ENCODE data around the gene C9orf72. TPM values are rescaled to one million over a fixed set of nuclear protein-coding genes. Genes with fewer than 3 reads are reported as not detected.

Gene C9orf72
- total RNA-seq, 1 experiment from 2014 or later, result 4.9 TPM

- no peaks in the 10 kb centered on the region for H3F3A ChIP-seq (ENCODE audit: insufficient read depth, low read depth)
- H3K9me2 ChIP-seq (ENCODE audit: insufficient read depth), result no peaks in the 10 kb centered on the region
- peaks cover 17% of the 10 kb centered on the region for H3K4me1 ChIP-seq (replicated peaks; ENCODE audit: insufficient read depth)
- no peaks in the 10 kb centered on the region for H3K9me3 ChIP-seq (ENCODE audit: insufficient read depth, low read depth)
- no peak for DNase-seq
- ChIA-PET CTCF (no interaction called here), POLR2A (ENCODE audit: unreplicated experiment) (no interaction called here)
- no peak for TF ChIP-seq CTCF (conservative IDR thresholded peaks at IDR 0.05)
- TF ChIP-seq EZH2 (IDR thresholded peaks at IDR 0.05; ENCODE audit: low read depth), result no peak
- H3K79me2 ChIP-seq (ENCODE audit: low read depth), result no peaks in the 10 kb centered on the region
- no peaks in the 10 kb centered on the region for H3K36me3 ChIP-seq (ENCODE audit: low read depth)
- intact Hi-C loops (cut with micrococcal nuclease; ENCODE audit: unreplicated experiment), result no loop called here
- no peaks in the 10 kb centered on the region for H4K20me1 ChIP-seq (ENCODE audit: insufficient read depth)
- H3K4me3 ChIP-seq, result no peak overlapping the region
- no peak overlapping the region for H2AFZ ChIP-seq
- no peak overlapping the region for H3K27ac ChIP-seq
- no TSS peak for BruUV-seq (replicated peaks)
- no peaks in the 10 kb centered on the region for H3K27me3 ChIP-seq (ENCODE audit: insufficient read depth, low read depth)
- H3K4me2 ChIP-seq, result no peak overlapping the region
These were observed 8.6 kb downstream of the C9orf72 start for GRCh38 chr9:27564670-27565069.

GRCh38 chr9:27563738-27564430, 9.4 kb downstream of the C9orf72 start:
- Histone ChIP-seq H3K36me3 (ENCODE audit: low read depth) (no peaks in the 10 kb centered on the region), H3K27ac (no peak overlapping the region), H3K4me1 (replicated peaks; ENCODE audit: insufficient read depth) (peaks cover 9% of the 10 kb centered on the region; the same call in 1 of the 2 replicates), H2AFZ (no peak overlapping the region), H3K4me3 (no peak overlapping the region), H3F3A (ENCODE audit: insufficient read depth, low read depth) (no peaks in the 10 kb centered on the region), H3K27me3 (ENCODE audit: insufficient read depth, low read depth) (no peaks in the 10 kb centered on the region), H3K9me3 (ENCODE audit: insufficient read depth, low read depth) (no peaks in the 10 kb centered on the region), H3K9me2 (ENCODE audit: insufficient read depth) (no peaks in the 10 kb centered on the region), H3K4me2 (no peak overlapping the region), H3K79me2 (ENCODE audit: low read depth) (no peaks in the 10 kb centered on the region), H4K20me1 (ENCODE audit: insufficient read depth) (no peaks in the 10 kb centered on the region)
- no peak for DNase-seq
- POLR2A ChIA-PET (ENCODE audit: unreplicated experiment), result no interaction called here
- CTCF ChIA-PET, result no interaction called here
- BruUV-seq (replicated peaks), result no TSS peak
- intact Hi-C loops (cut with micrococcal nuclease; ENCODE audit: unreplicated experiment), result no loop called here
- TF ChIP-seq EZH2 (IDR thresholded peaks at IDR 0.05; ENCODE audit: low read depth), result no peak
- TF ChIP-seq CTCF (conservative IDR thresholded peaks at IDR 0.05), result no peak

- H3K79me2 ChIP-seq (ENCODE audit: low read depth), result no peaks in the 10 kb centered on the region
- POLR2A ChIA-PET (ENCODE audit: unreplicated experiment), result no interaction called here
- no peaks in the 10 kb centered on the region for H4K20me1 ChIP-seq (ENCODE audit: insufficient read depth)
- CTCF ChIA-PET, result no interaction called here
- no peaks in the 10 kb centered on the region for H3K9me2 ChIP-seq (ENCODE audit: insufficient read depth)
- H3F3A ChIP-seq (ENCODE audit: insufficient read depth, low read depth), result no peaks in the 10 kb centered on the region
- BruUV-seq (replicated peaks), result no TSS peak
- no peaks in the 10 kb centered on the region for H3K27me3 ChIP-seq (ENCODE audit: insufficient read depth, low read depth)
- no peaks in the 10 kb centered on the region for H3K9me3 ChIP-seq (ENCODE audit: insufficient read depth, low read depth)
- H3K36me3 ChIP-seq (ENCODE audit: low read depth), result no peaks in the 10 kb centered on the region
- H3K27ac ChIP-seq, result no peak overlapping the region
- no peak for TF ChIP-seq CTCF (conservative IDR thresholded peaks at IDR 0.05)
- no peak for TF ChIP-seq EZH2 (IDR thresholded peaks at IDR 0.05; ENCODE audit: low read depth)
- intact Hi-C loops (cut with micrococcal nuclease; ENCODE audit: unreplicated experiment), result no loop called here
- no peak overlapping the region for H3K4me3 ChIP-seq
- 0 out of 2 replicates have a peak, but pooled peaks cover 6% of the 10 kb centered on the region for H3K4me1 ChIP-seq (replicated peaks; ENCODE audit: insufficient read depth)
- no peak overlapping the region for H2AFZ ChIP-seq
- H3K4me2 ChIP-seq, result 0 out of 2 replicates have a peak overlapping the region, but pooled peaks have one; percentile 26
- no peak for DNase-seq
These were observed 11.6 kb downstream of the C9orf72 start for GRCh38 chr9:27561685-27562084.
